ENCODE results near the gene IDUA.

GRCh38 chr4:967113-968104 is 19.4 kb upstream of the IDUA start:
- no peak for TF ChIP-seq CTCF (IDR thresholded peaks at IDR 0.05)
- TF ChIP-seq POLR2AphosphoS5 (IDR thresholded peaks at IDR 0.05): no peak
- TF ChIP-seq POLR2A (IDR thresholded peaks at IDR 0.05): no peak
